HepG2 (cell line): ENCODE results near the gene SEMA6B. TPM values are rescaled to one million over a fixed set of nuclear protein-coding genes. Genes with fewer than 3 reads are reported as not detected.

ENCODE experiments used
- CAMTA2 ChIP-seq: sonication (generic); formaldehyde crosslinking; IDR thresholded peaks from 2 replicates; pipeline ENCODE4 v1.4.0; 2020; ENCODE audit warnings: mild to moderate bottlenecking, missing genetic modification reagents, borderline replicate concordance
- DMAP1 ChIP-seq: IDR thresholded peaks from 2 replicates; pipeline ENCODE4 v1.6.1; 2016
- GTF2F1 ChIP-seq: fragments of 150-350 bp; IDR thresholded peaks from 2 replicates; pipeline ENCODE4 v1.6.1; 2014; ENCODE audit warnings: low read length
- MTA3 ChIP-seq: sonication (generic); formaldehyde crosslinking; IDR thresholded peaks from 2 replicates; pipeline ENCODE4 v1.4.0; 2020; ENCODE audit warnings: missing genetic modification reagents
- NFYC ChIP-seq: IDR thresholded peaks from 2 replicates; pipeline ENCODE4 v1.6.1; 2016; ENCODE audit warnings: missing genetic modification reagents, missing compliant biosample characterization
- NR3C1 ChIP-seq: sonication (generic); formaldehyde crosslinking; IDR thresholded peaks from 2 replicates; pipeline ENCODE4 v1.4.0; 2020; ENCODE audit warnings: missing genetic modification reagents
- PITX1 ChIP-seq: sonication (generic); formaldehyde crosslinking; IDR thresholded peaks from 2 replicates; pipeline ENCODE4 v1.5.1; 2020; ENCODE audit warnings: mild to moderate bottlenecking, missing genetic modification reagents
- TEAD3 ChIP-seq: optimal IDR thresholded peaks from 2 replicates; pipeline ENCODE3; 2016; ENCODE audit warnings: borderline replicate concordance
- U2AF2 ChIP-seq: fragments of 200-400 bp; formaldehyde crosslinking; IDR thresholded peaks from 2 replicates; pipeline ENCODE4 v1.6.1; 2017; ENCODE audit warnings: low read depth, mild to moderate bottlenecking, low read length
- ZNF441 ChIP-seq: sonication (generic); formaldehyde crosslinking; IDR thresholded peaks from 2 replicates; pipeline ENCODE4 v1.7.0; 2021; ENCODE audit warnings: missing genetic modification reagents, borderline replicate concordance
- ZSCAN21 ChIP-seq: sonication (generic); formaldehyde crosslinking; IDR thresholded peaks from 2 replicates; pipeline ENCODE4 v1.8.0; 2022; ENCODE audit warnings: mild to moderate bottlenecking, missing genetic modification reagents, moderate library complexity, borderline replicate concordance
- ZSCAN29 ChIP-seq: sonication (generic); formaldehyde crosslinking; conservative IDR thresholded peaks from 2 replicates; pipeline ENCODE4 v1.4.0; 2020; ENCODE audit warnings: mild to moderate bottlenecking, missing genetic modification reagents
- polyA plus RNA-seq, 8 experiments: library from polyadenylated mRNA; depleted of rRNA in 3 of 8; stranded (reverse) in 7 of 8; unstranded in 1 of 8; fragments of >200 nt; fragmentation: Illumina TruSeq in 4 of 8; extraction: Trizol in 4 of 8; gene quantifications; 2 replicates each; pipeline versions ENCODE4 v1.2.1 to v1.2.3, GENCODE V29; 2011 to 2016; ENCODE audit warnings: low read depth in 4 of 8, missing spikeins in 1 of 8, mixed read lengths in 1 of 8; ENCODE audit not compliant: insufficient read depth in 1 of 8
- total RNA-seq, 5 experiments: library from RNA; depleted of rRNA; stranded (reverse); fragments of >200 nt; fragmentation: Illumina TruSeq; extraction: Trizol; gene quantifications; 2 replicates each; pipeline ENCODE4 v1.2.3, GENCODE V29; 2016; ENCODE audit warnings: low read depth in 1 of 5
- TF ChIP-seq, protein P1 (sequence below): sonication (generic); formaldehyde crosslinking; conservative IDR thresholded peaks from 2 replicates; pipeline ENCODE4 v1.4.0; 2020; ENCODE audit warnings: mild to moderate bottlenecking, missing genetic modification reagents, moderate library complexity
- TF ChIP-seq, protein P2 (sequence below): sonication (generic); formaldehyde crosslinking; IDR thresholded peaks from 2 replicates; pipeline ENCODE4 v1.8.0; 2022; ENCODE audit warnings: mild to moderate bottlenecking, missing genetic modification reagents; ENCODE audit not compliant: insufficient replicate concordance
- TF ChIP-seq, protein P3 (sequence below): fragments of 450-650 bp; IDR thresholded peaks from 2 replicates; pipeline ENCODE4 v1.6.1; 2017
- TF ChIP-seq, protein P4 (sequence below): sonication (generic); formaldehyde crosslinking; IDR thresholded peaks from 2 replicates; pipeline ENCODE4 v1.5.0; 2020; ENCODE audit warnings: missing genetic modification reagents
- TF ChIP-seq, protein P5 (sequence below): sonication (generic); formaldehyde crosslinking; IDR thresholded peaks from 2 replicates; pipeline ENCODE4 v1.4.0; 2020; ENCODE audit warnings: missing genetic modification reagents, mild to moderate bottlenecking, borderline replicate concordance

Gene SEMA6B
- total and polyA plus RNA-seq, 2 of the 13 experiments (the other 11 are each of a cell fraction or from before 2014, with no cell fraction given) = 45.5 to 67.1 TPM

DNA sequence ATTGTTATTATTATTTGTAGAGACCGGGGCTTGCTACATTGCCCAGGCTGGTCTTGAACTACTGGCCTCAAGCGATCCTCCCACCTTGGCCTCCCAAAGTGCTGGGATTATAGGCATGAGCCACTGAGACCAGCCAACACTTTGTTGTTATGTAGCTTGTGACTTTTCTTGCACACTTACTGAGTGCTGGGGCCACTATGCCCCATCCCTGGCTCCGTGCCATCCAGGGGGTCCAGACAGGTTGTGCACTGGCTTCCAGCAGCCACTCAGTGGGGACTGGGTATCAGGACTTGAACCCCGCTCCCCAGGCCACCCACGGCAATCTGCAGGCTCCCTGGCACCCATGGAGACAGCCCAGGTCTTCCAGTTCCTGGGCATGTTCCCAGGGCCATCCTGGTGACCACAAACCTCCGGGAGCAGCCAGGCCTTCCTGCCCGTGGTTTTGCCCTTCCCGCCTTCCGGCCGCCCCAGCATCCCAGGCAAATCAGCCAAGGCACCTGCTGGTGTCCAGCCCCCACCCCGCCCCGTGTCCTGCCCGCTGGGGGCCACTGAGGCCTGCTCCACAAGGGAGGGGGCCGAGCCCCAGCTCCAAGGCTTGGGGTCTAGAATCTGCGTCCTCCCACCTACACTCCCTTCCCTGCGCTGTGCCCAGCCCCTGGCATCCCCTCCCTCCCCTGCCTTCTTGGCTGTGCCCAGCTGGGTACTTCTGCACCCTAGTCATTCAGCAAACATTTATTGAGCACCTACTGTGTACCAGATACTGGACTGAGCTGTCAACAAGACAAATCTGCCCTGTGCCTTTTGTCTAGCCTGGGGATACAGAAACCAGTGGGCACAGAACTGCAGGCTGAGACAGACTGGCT is 23.7 kb upstream of the SEMA6B start (continued):
- TF ChIP-seq, protein P1, sequence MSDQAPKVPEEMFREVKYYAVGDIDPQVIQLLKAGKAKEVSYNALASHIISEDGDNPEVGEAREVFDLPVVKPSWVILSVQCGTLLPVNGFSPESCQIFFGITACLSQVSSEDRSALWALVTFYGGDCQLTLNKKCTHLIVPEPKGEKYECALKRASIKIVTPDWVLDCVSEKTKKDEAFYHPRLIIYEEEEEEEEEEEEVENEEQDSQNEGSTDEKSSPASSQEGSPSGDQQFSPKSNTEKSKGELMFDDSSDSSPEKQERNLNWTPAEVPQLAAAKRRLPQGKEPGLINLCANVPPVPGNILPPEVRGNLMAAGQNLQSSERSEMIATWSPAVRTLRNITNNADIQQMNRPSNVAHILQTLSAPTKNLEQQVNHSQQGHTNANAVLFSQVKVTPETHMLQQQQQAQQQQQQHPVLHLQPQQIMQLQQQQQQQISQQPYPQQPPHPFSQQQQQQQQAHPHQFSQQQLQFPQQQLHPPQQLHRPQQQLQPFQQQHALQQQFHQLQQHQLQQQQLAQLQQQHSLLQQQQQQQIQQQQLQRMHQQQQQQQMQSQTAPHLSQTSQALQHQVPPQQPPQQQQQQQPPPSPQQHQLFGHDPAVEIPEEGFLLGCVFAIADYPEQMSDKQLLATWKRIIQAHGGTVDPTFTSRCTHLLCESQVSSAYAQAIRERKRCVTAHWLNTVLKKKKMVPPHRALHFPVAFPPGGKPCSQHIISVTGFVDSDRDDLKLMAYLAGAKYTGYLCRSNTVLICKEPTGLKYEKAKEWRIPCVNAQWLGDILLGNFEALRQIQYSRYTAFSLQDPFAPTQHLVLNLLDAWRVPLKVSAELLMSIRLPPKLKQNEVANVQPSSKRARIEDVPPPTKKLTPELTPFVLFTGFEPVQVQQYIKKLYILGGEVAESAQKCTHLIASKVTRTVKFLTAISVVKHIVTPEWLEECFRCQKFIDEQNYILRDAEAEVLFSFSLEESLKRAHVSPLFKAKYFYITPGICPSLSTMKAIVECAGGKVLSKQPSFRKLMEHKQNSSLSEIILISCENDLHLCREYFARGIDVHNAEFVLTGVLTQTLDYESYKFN (CRISPR knock-in tag) = no peak; the same call in 1 of the 2 replicates
- TF ChIP-seq ZNF441 (peak; percentile 21; the same call in 1 of the 2 replicates), MTA3 (CRISPR knock-in tag) (no peak), TEAD3 (CRISPR knock-in tag) (peak; percentile 60), NR3C1 (CRISPR knock-in tag) (no peak), PITX1 (peak; percentile 58; the same call in 1 of the 2 replicates), U2AF2 (no peak), ZSCAN29 (CRISPR knock-in tag) (no peak), NFYC (CRISPR knock-in tag) (peak; percentile 29), ZSCAN21 (CRISPR knock-in tag) (peak; percentile 74; the same call in 1 of the 2 replicates), DMAP1 (CRISPR knock-in tag) (0 out of 2 replicates have a peak, but pooled peaks have one; percentile 5), GTF2F1 (no peak), CAMTA2 (no peak)
- TF ChIP-seq, protein P2, sequence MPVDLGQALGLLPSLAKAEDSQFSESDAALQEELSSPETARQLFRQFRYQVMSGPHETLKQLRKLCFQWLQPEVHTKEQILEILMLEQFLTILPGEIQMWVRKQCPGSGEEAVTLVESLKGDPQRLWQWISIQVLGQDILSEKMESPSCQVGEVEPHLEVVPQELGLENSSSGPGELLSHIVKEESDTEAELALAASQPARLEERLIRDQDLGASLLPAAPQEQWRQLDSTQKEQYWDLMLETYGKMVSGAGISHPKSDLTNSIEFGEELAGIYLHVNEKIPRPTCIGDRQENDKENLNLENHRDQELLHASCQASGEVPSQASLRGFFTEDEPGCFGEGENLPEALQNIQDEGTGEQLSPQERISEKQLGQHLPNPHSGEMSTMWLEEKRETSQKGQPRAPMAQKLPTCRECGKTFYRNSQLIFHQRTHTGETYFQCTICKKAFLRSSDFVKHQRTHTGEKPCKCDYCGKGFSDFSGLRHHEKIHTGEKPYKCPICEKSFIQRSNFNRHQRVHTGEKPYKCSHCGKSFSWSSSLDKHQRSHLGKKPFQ (CRISPR knock-in tag) = peak; percentile 31
- TF ChIP-seq, protein P3, sequence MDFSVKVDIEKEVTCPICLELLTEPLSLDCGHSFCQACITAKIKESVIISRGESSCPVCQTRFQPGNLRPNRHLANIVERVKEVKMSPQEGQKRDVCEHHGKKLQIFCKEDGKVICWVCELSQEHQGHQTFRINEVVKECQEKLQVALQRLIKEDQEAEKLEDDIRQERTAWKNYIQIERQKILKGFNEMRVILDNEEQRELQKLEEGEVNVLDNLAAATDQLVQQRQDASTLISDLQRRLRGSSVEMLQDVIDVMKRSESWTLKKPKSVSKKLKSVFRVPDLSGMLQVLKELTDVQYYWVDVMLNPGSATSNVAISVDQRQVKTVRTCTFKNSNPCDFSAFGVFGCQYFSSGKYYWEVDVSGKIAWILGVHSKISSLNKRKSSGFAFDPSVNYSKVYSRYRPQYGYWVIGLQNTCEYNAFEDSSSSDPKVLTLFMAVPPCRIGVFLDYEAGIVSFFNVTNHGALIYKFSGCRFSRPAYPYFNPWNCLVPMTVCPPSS = no peak
- TF ChIP-seq, protein P4, sequence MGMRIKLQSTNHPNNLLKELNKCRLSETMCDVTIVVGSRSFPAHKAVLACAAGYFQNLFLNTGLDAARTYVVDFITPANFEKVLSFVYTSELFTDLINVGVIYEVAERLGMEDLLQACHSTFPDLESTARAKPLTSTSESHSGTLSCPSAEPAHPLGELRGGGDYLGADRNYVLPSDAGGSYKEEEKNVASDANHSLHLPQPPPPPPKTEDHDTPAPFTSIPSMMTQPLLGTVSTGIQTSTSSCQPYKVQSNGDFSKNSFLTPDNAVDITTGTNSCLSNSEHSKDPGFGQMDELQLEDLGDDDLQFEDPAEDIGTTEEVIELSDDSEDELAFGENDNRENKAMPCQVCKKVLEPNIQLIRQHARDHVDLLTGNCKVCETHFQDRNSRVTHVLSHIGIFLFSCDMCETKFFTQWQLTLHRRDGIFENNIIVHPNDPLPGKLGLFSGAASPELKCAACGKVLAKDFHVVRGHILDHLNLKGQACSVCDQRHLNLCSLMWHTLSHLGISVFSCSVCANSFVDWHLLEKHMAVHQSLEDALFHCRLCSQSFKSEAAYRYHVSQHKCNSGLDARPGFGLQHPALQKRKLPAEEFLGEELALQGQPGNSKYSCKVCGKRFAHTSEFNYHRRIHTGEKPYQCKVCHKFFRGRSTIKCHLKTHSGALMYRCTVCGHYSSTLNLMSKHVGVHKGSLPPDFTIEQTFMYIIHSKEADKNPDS (CRISPR knock-in tag) = no peak
- TF ChIP-seq, protein P5, sequence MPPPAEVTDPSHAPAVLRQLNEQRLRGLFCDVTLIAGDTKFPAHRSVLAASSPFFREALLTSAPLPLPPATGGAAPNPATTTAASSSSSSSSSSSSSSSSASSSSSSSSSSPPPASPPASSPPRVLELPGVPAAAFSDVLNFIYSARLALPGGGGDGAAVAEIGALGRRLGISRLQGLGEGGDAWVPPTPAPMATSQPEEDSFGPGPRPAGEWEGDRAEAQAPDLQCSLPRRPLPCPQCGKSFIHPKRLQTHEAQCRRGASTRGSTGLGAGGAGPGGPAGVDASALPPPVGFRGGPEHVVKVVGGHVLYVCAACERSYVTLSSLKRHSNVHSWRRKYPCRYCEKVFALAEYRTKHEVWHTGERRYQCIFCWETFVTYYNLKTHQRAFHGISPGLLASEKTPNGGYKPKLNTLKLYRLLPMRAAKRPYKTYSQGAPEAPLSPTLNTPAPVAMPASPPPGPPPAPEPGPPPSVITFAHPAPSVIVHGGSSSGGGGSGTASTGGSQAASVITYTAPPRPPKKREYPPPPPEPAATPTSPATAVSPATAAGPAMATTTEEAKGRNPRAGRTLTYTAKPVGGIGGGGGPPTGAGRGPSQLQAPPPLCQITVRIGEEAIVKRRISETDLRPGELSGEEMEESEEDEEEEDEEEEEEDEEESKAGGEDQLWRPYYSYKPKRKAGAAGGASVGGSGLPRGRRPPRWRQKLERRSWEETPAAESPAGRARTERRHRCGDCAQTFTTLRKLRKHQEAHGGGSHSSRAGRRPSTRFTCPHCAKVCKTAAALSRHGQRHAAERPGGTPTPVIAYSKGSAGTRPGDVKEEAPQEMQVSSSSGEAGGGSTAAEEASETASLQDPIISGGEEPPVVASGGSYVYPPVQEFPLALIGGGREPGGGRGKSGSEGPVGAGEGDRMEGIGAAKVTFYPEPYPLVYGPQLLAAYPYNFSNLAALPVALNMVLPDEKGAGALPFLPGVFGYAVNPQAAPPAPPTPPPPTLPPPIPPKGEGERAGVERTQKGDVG (CRISPR knock-in tag) = peak; percentile 73; the same call in 1 of the 2 replicates
